ENCODE measurements around the gene SLA2. TPM values are rescaled to one million over a fixed set of nuclear protein-coding genes. Genes with fewer than 3 reads are reported as not detected.
A peak's percentile ranks its signal among the peaks of the same experiment; 100 is the strongest.

The SLA2 gene
- total and polyA plus RNA-seq, 4 experiments from 2014 or later: 12.7 to 29.9 (median 21.5) TPM

DNA sequence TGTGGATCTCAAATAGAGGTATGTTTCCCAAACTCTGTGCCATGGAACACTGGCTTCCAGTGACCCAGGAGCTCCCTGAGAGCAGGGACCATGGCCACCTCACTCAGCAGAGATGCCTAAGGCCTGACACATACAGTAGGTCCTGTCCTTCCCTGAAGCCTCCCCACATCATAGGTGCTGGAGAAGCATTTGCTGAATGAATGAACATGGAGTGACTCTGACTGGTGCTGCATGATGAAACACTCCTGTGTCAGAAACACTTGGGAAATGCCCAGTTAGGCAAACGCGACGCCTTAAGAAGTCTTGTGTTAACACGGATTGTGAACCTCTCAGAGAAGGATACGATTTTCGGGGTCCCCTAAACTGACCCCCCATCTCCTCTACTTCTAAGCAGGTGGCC, 14.3 kb downstream of the SLA2 start:
- no peaks in the 10 kb centered on the region for H3K27me3 ChIP-seq (ENCODE audit: insufficient read depth, low read length)
- H3K36me3 ChIP-seq (ENCODE audit: insufficient read depth, low read length): peaks cover 40% of the 10 kb centered on the region
- Mint-ChIP-seq H3K4me3 (peak overlapping the region in 2 of 8 donors; percentile 37 to 49), H3K27ac (peak overlapping the region; percentile 68 to 98 (median 85)), H3K4me1 (peaks cover 21 to 65% (median 46%) of the 10 kb centered on the region in 4 donors), H3K36me3 (peaks cover 42 to 72% of the 10 kb centered on the region in 2 donors), H3K9me3 (peaks cover 0 to 2% (median 0%) of the 10 kb centered on the region in 8 donors), H3K27me3 (no peaks in the 10 kb centered on the region)
- CTCF ChIA-PET (ENCODE audit: partially characterized antibody): interaction anchor here (3.7 kb wide), 1 partner anchor 14 kb away, joined by 25 read pairs; the partner anchor contains the start of gene SLA2
- intact Hi-C loops (cut with micrococcal nuclease): no loop called here
- no peaks in the 10 kb centered on the region for H3K9me3 ChIP-seq (ENCODE audit: control insufficient read depth in 1 of 2, low read length in 2 of 2)
- POLR2A ChIA-PET (ENCODE audit: partially characterized antibody): interaction anchor here (2.4 to 7.6 kb wide), 2 partner anchors 13 to 57 kb away, joined by 7 to 90 read pairs; partner anchors contain the start of gene SLA2
- no peak overlapping the region for H3K4me3 ChIP-seq (ENCODE audit: low read length in 2 of 2)
- no peak for DNase-seq
- H3K27ac ChIP-seq (ENCODE audit: low read depth, low read length): no peak overlapping the region
- peaks cover 32% of the 10 kb centered on the region for H3K4me1 ChIP-seq (ENCODE audit: insufficient read depth, low read length)

DNA sequence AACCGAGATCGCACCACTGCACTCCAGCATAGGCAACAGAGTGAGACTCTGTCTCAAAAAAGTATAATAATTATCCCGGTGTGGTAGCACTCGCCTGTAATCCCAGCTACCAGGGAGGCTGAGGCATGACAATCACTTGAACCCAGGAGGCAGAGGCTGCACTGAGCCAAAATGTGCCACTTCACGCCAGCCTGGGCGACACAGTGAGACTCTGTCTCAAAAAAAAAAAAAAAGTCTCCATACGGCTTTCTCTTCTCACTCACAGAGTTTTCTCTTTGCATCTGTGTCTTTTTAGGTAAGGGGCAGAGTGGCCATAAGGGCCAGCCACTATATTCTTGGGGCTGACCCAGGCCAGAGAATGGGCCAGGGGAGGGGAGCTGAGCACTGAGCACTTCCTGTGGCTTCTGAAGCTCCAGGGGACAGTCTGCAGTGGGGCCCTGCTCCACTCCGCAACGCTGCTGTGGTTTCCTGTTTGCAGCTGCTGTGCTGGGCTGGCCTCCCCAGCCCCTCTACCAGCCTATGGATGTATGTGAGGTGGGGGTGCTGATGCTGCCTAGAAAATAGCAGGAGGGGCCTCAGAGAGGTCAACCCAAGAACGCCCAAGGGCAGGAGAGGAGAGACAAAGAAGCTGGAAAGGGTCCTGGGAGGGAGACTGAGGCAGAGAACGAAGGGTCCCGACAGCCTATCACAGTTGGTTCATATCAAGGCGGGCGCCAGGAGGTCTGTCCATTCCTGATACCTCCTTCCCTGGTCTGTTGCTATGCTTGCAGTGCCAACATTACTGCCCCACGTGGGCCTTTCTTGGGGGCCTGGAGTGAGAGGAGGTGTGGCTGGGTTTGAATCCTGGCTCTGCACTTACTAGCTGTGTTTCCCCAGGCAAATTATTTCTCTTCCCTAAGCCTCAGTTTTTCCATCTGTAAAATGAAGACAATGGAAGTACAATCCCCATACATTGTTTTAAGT, 16.0 kb downstream of the SLA2 start:
- Mint-ChIP-seq H3K9me3 (peaks cover 0 to 2% (median 0%) of the 10 kb centered on the region in 8 donors), H3K27ac (peak overlapping the region; percentile 94 to 98 (median 96)), H3K27me3 (no peaks in the 10 kb centered on the region), H3K36me3 (peaks cover 39 to 67% of the 10 kb centered on the region in 2 donors), H3K4me1 (peaks cover 21 to 61% (median 45%) of the 10 kb centered on the region in 4 donors), H3K4me3 (peak overlapping the region; percentile 75 to 91 (median 80))
- H3K27me3 ChIP-seq (ENCODE audit: insufficient read depth, low read length): no peaks in the 10 kb centered on the region
- peak overlapping the region in 1 of 2 donors; percentile 27 for H3K4me3 ChIP-seq (ENCODE audit: low read length in 2 of 2)
- peaks cover 32% of the 10 kb centered on the region for H3K4me1 ChIP-seq (ENCODE audit: insufficient read depth, low read length)
- DNase-seq: peak; percentile 37 to 52 (median 43)
- peaks cover 31% of the 10 kb centered on the region for H3K36me3 ChIP-seq (ENCODE audit: insufficient read depth, low read length)
- POLR2A ChIA-PET (ENCODE audit: partially characterized antibody): interaction anchor here (0.6 to 7.6 kb wide), 12 partner anchors 14 to 323 kb away, joined by 3 to 90 read pairs (median 4); partner anchors contain the start of genes RAB5IF and SLA2
- intact Hi-C loops (cut with micrococcal nuclease): loop anchor here (1.0 kb wide), 2 partner anchors 15 to 24 kb away; no protein-coding TSS in a partner anchor
- H3K27ac ChIP-seq (ENCODE audit: low read depth, low read length): peak overlapping the region; percentile 36
- CTCF ChIA-PET (ENCODE audit: partially characterized antibody): interaction anchor here (0.6 to 3.7 kb wide), 9 partner anchors 11 to 179 kb away, joined by 3 to 25 read pairs (median 4); partner anchors contain the start of gene SLA2
- no peaks in the 10 kb centered on the region for H3K9me3 ChIP-seq (ENCODE audit: control insufficient read depth in 1 of 2, low read length in 2 of 2)

DNA sequence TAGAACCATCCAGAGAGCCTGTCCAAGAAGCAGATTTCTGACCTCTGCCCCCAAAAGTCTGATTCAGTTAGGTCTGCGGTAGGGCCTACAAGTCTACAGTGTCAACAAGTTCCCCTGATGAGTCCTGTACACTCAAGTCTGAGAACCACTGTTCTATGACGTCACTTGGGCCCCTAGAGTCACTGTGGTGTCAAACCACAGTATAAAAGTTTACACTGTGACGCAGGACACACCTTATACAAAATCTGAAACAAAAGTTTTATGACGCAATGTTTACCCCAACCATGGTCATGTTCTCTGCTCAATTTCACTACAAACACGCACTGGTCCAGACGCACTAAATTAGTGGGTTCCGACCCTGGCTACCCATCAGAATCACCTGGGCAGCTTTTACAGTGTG, 17.9 kb downstream of the SLA2 start:
- ChIA-PET CTCF (ENCODE audit: partially characterized antibody) (interaction anchor here (0.8 to 3.7 kb wide), 4 partner anchors 15 to 23 kb away, joined by 3 to 25 read pairs (median 4); partner anchors contain the start of genes RAB5IF and SLA2), POLR2A (ENCODE audit: partially characterized antibody) (interaction anchor here (3.3 to 7.6 kb wide), 2 partner anchors 16 to 22 kb away, joined by 27 to 90 read pairs; partner anchors contain the start of genes RAB5IF and SLA2)
- Mint-ChIP-seq H3K4me1 (peaks cover 31 to 75% (median 54%) of the 10 kb centered on the region in 4 donors), H3K9me3 (peaks cover 0 to 2% (median 0%) of the 10 kb centered on the region in 8 donors), H3K4me3 (peak overlapping the region in 1 of 8 donors; percentile 39), H3K36me3 (peaks cover 45 to 71% of the 10 kb centered on the region in 2 donors), H3K27me3 (no peaks in the 10 kb centered on the region), H3K27ac (peak overlapping the region in 6 of 7 donors; percentile 37 to 76 (median 52))
- H3K4me1 ChIP-seq (ENCODE audit: insufficient read depth, low read length): peaks cover 42% of the 10 kb centered on the region
- peaks cover 31% of the 10 kb centered on the region for H3K36me3 ChIP-seq (ENCODE audit: insufficient read depth, low read length)
- peak in 1 of 5 donors; percentile 60 for DNase-seq
- H3K27me3 ChIP-seq (ENCODE audit: insufficient read depth, low read length): no peaks in the 10 kb centered on the region
- no peak overlapping the region for H3K4me3 ChIP-seq (ENCODE audit: low read length in 2 of 2)
- H3K9me3 ChIP-seq (ENCODE audit: control insufficient read depth in 1 of 2, low read length in 2 of 2): no peaks in the 10 kb centered on the region
- intact Hi-C loops (cut with micrococcal nuclease): no loop called here
- no peak overlapping the region for H3K27ac ChIP-seq (ENCODE audit: low read depth, low read length)

DNA sequence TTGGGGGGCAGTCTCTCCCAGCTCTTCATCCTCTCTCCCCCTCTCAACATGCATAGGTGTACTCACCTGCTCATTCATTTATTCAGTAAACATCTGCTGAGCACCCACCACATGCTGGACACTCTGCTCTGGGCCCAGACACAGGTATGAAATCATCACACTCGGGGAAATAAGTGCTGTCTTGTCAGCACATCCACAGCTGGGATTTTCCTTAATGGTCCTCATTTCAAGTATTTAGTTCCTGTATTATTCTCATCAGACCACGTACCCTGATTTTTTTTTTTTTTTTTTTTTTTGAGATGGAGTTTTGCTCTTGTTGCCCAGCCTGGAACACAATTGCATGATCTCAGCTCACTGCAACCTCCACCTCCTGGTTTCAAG, 21.1 kb downstream of the SLA2 start:
- Mint-ChIP-seq H3K27ac (peak overlapping the region in 6 of 7 donors; percentile 34 to 87 (median 74)), H3K9me3 (peaks cover 0 to 2% (median 0%) of the 10 kb centered on the region in 8 donors), H3K36me3 (peaks cover 41 to 57% of the 10 kb centered on the region in 2 donors), H3K4me1 (peaks cover 17 to 61% (median 39%) of the 10 kb centered on the region in 4 donors), H3K4me3 (no peak overlapping the region), H3K27me3 (no peaks in the 10 kb centered on the region)
- Histone ChIP-seq H3K27ac (ENCODE audit: low read depth, low read length) (no peak overlapping the region), H3K4me1 (ENCODE audit: insufficient read depth, low read length) (peaks cover 32% of the 10 kb centered on the region), H3K4me3 (ENCODE audit: low read length in 2 of 2) (no peak overlapping the region), H3K36me3 (ENCODE audit: insufficient read depth, low read length) (peaks cover 22% of the 10 kb centered on the region), H3K9me3 (ENCODE audit: control insufficient read depth in 1 of 2, low read length in 2 of 2) (no peaks in the 10 kb centered on the region), H3K27me3 (ENCODE audit: insufficient read depth, low read length) (no peaks in the 10 kb centered on the region)
- CTCF ChIA-PET (ENCODE audit: partially characterized antibody): interaction anchor here (0.7 to 2.1 kb wide), 6 partner anchors 8 to 21 kb away, joined by 3 to 6 read pairs (median 4); partner anchors contain the start of genes RAB5IF and SLA2
- DNase-seq: no peak
- intact Hi-C loops (cut with micrococcal nuclease): no loop called here
- POLR2A ChIA-PET (ENCODE audit: partially characterized antibody): interaction anchor here (1.8 to 2.2 kb wide), 2 partner anchors 16 to 19 kb away, joined by 4 to 8 read pairs; partner anchors contain the start of gene RAB5IF

DNA sequence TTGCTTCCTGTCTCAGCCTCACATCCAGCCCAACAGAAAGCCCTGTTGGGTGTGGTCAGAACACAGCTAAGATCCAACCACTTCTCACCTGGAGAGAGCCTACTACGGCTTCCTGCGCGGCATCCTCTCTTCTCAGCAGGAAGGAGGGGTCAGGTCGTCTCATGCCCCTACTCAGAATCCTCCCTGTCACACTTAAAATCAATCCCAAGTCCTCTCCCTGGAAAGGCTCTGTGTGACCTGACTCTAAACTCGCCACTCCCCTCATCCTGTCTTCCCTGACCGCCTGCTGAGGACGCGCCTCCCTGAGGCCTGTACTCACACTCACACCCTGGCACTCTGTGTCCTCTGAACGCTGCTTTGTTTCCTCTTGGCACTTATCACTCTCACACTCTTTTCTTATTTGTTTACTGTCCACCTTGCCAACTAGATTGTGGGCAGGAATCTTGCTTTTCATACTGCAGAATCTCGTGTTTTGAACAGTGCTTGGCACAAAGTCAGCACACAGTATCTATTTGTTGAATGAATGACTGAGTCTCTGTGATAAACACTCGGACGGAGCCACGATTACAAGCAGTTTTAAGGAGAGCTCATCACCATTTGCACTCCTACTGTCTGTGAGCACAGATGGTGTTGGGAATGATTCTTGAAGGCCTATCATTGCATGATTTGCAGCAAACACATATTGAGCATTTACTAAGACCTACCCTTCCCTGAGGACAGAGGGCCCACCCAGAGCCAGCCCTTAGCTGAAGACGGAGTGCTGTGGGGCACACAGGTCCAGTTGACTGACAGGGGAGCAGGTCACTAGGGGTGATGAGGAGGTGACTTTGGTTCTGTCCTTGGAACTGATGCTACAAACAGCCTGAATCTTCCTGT, 21.7 kb downstream of the SLA2 start:
- Histone ChIP-seq H3K4me1 (ENCODE audit: insufficient read depth, low read length) (peaks cover 26% of the 10 kb centered on the region), H3K9me3 (ENCODE audit: control insufficient read depth in 1 of 2, low read length in 2 of 2) (no peaks in the 10 kb centered on the region), H3K27me3 (ENCODE audit: insufficient read depth, low read length) (no peaks in the 10 kb centered on the region), H3K27ac (ENCODE audit: low read depth, low read length) (no peak overlapping the region), H3K36me3 (ENCODE audit: insufficient read depth, low read length) (peaks cover 22% of the 10 kb centered on the region), H3K4me3 (ENCODE audit: low read length in 2 of 2) (no peak overlapping the region)
- H3K4me1 Mint-ChIP-seq: peaks cover 12 to 55% (median 34%) of the 10 kb centered on the region in 4 donors
- DNase-seq: no peak
- H3K27me3 Mint-ChIP-seq: no peaks in the 10 kb centered on the region
- peak overlapping the region in 2 of 8 donors; percentile 1 to 59 for H3K4me3 Mint-ChIP-seq
- CTCF ChIA-PET (ENCODE audit: partially characterized antibody): interaction anchor here (1.0 to 2.1 kb wide), 6 partner anchors 10 to 21 kb away, joined by 3 to 6 read pairs (median 4); partner anchors contain the start of genes RAB5IF and SLA2
- H3K36me3 Mint-ChIP-seq: peaks cover 37 to 53% of the 10 kb centered on the region in 2 donors
- intact Hi-C loops (cut with micrococcal nuclease): no loop called here
- H3K27ac Mint-ChIP-seq: peak overlapping the region; percentile 34 to 87 (median 82)
- peaks cover 0 to 2% (median 0%) of the 10 kb centered on the region in 8 donors for H3K9me3 Mint-ChIP-seq
- POLR2A ChIA-PET (ENCODE audit: partially characterized antibody): interaction anchor here (1.8 to 2.2 kb wide), 2 partner anchors 16 to 18 kb away, joined by 4 to 8 read pairs; partner anchors contain the start of gene RAB5IF

DNA sequence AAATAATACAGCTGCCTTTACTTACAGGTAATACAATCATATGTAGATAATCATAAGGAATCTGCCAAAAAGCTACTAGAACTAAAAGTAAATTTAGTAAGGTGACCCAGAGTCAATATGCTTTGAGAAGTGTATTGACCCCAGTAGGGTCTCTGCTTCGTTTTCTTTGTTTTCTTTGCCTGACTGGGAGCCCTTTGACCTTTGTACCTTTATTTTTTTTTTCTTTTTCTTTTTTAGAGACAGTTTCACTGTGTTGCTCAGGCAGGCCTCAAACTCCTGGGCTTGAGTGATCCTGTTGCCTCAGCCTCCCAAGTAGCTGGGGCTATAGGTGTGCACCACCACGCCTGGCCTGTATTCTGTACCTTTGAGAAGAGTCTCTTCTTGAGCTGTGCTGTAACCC, 22.6 kb downstream of the SLA2 start:
- H3K4me1 ChIP-seq (ENCODE audit: insufficient read depth, low read length): peaks cover 17% of the 10 kb centered on the region
- H3K4me3 ChIP-seq (ENCODE audit: low read length in 2 of 2): no peak overlapping the region
- H3K9me3 Mint-ChIP-seq: peaks cover 0 to 2% (median 0%) of the 10 kb centered on the region in 8 donors
- peak overlapping the region; percentile 21 to 87 (median 43) for H3K27ac Mint-ChIP-seq
- H3K4me1 Mint-ChIP-seq: peaks cover 12 to 49% (median 29%) of the 10 kb centered on the region in 4 donors
- no peaks in the 10 kb centered on the region for H3K27me3 Mint-ChIP-seq
- CTCF ChIA-PET (ENCODE audit: partially characterized antibody): interaction anchor here (0.6 to 2.1 kb wide), 6 partner anchors 9 to 22 kb away, joined by 3 to 6 read pairs (median 4); partner anchors contain the start of genes RAB5IF and SLA2
- peaks cover 37 to 50% of the 10 kb centered on the region in 2 donors for H3K36me3 Mint-ChIP-seq
- H3K27me3 ChIP-seq (ENCODE audit: insufficient read depth, low read length): no peaks in the 10 kb centered on the region
- DNase-seq: no peak
- intact Hi-C loops (cut with micrococcal nuclease): no loop called here
- H3K9me3 ChIP-seq (ENCODE audit: control insufficient read depth in 1 of 2, low read length in 2 of 2): no peaks in the 10 kb centered on the region
- H3K4me3 Mint-ChIP-seq: no peak overlapping the region
- no peak overlapping the region for H3K27ac ChIP-seq (ENCODE audit: low read depth, low read length)
- H3K36me3 ChIP-seq (ENCODE audit: insufficient read depth, low read length): peaks cover 22% of the 10 kb centered on the region
- POLR2A ChIA-PET (ENCODE audit: partially characterized antibody): interaction anchor here (0.6 to 2.2 kb wide), 3 partner anchors 15 to 65 kb away, joined by 3 to 8 read pairs (median 4); partner anchors contain the start of gene RAB5IF
